OCI-LY1 (cell line): ENCODE results near the gene TMEM11.

Experiments used
- EZH2 ChIP-seq: fragments of 200-600 bp; sonication (generic), shearing (Covaris generic); IDR thresholded peaks from 2 replicates; pipeline ENCODE4 v1.8.0; 2017; ENCODE audit warnings: borderline replicate concordance, mixed run types, mild to moderate bottlenecking, antibody characterized with exemption, low read length, moderate library complexity, mixed read lengths
- TF ChIP-seq, protein P1 (sequence below): fragments of 200-600 bp; sonication (generic), shearing (Covaris generic); IDR thresholded peaks from 2 replicates; pipeline ENCODE4 v1.5.1; 2017; ENCODE audit warnings: mild to moderate bottlenecking, antibody characterized with exemption, low read length, moderate library complexity, mixed read lengths

DNA sequence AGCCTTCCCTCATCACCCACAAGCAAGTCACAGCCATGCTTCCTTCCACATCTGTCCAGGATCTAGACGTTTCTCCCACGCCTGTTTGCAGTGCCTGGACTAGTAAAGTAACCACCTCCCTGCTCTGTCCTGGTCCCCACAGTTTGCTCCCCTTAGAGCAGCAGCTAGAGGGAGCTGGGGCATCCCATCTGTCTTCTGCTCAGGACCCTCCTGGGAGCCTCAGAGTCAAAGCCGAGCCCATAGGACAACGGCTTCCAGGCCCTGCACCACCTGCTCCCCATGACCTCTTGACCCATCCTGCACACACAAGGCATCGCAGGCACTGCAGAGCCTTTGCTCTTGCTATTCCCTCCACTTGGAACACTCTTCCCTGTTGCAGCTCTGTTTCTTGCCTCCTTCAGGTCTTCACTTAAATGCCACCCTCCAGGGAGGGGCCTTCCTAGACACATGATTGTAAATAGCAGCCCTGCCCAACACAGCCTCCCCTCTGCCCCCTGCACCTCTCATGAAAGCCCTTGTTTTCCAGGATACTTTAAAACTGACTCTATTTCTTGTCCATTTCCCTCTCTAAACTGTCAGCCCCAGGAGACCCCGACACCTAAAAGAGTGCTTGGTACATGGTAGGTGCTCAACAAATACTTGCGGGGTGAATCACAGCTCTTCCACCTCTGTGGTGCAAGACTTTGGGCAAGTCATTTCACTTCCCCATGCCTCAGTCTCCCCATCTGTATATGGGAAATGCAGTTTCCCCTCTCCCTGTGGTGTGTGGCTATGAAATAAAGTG, 36.2 kb upstream of the TMEM11 start:
- TF ChIP-seq, protein P1, sequence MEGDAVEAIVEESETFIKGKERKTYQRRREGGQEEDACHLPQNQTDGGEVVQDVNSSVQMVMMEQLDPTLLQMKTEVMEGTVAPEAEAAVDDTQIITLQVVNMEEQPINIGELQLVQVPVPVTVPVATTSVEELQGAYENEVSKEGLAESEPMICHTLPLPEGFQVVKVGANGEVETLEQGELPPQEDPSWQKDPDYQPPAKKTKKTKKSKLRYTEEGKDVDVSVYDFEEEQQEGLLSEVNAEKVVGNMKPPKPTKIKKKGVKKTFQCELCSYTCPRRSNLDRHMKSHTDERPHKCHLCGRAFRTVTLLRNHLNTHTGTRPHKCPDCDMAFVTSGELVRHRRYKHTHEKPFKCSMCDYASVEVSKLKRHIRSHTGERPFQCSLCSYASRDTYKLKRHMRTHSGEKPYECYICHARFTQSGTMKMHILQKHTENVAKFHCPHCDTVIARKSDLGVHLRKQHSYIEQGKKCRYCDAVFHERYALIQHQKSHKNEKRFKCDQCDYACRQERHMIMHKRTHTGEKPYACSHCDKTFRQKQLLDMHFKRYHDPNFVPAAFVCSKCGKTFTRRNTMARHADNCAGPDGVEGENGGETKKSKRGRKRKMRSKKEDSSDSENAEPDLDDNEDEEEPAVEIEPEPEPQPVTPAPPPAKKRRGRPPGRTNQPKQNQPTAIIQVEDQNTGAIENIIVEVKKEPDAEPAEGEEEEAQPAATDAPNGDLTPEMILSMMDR = no peak
- no peak for TF ChIP-seq EZH2
